HCT116 (cell line): Measurements from ENCODE around the gene TBL1X. TPM values are rescaled to one million over a fixed set of nuclear protein-coding genes. Genes with fewer than 3 reads are reported as not detected.

ENCODE experiments used
- ATAC-seq: fragments of 200-7000 bp; cut with Tn5 transposase; 2 replicates; pipeline ENCODE4 v1.9.1; 2020; ENCODE audit warnings: mild to moderate bottlenecking, moderate library complexity
- BruUV-seq: library from RNA; stranded (reverse); fragments of 400-500 nt; replicated peaks from 2 replicates; lab custom pipeline; 2021; lab: Mats Ljungman, UMichigan
- CTCF ChIA-PET: fragments of 300-600 bp; sonication (Branson Sonifier 250); formaldehyde crosslinking; loops from one replicate; lab custom pipeline; 2021; ENCODE audit warnings: antibody characterized with exemption; lab: Charles Lee
- POLR2A ChIA-PET: fragments of 300-600, 350-600 bp; sonication (Branson Sonifier 250); formaldehyde crosslinking; loops from one replicate; lab custom pipeline; 2021; ENCODE audit warnings: antibody characterized with exemption; lab: Charles Lee
- RAD21 ChIA-PET, 2 experiments: fragments of 300-600 bp; sonication (Branson Sonifier 250); formaldehyde crosslinking; loops; one replicate each; lab custom pipeline; 2023; ENCODE audit warnings: low total read pairs in 2 of 2; ENCODE audit not compliant: uncharacterized antibody in 2 of 2, unreplicated experiment in 2 of 2, low non-redundant PET in 1 of 2; lab: Charles Lee
- DNase-seq: peaks from one replicate; pipeline ENCODE4 v3.0.0-alpha.2; 2010; ENCODE audit warnings: low read depth, low spot score
- H2AFZ ChIP-seq: fragments of 200-600 bp; shearing (Covaris generic), sonication (generic); 2 replicates; pipeline ENCODE4 v1.6.1; 2017; ENCODE audit warnings: low read depth, mixed run types, mixed read lengths, antibody characterized with exemption, low read length; ENCODE audit not compliant: poor library complexity, severe bottlenecking
- H3K27ac ChIP-seq: 2 replicates; pipeline ENCODE4 v1.5.1; 2012; ENCODE audit warnings: low read depth, low read length
- H3K27me3 ChIP-seq: fragments of 200-600 bp; sonication (generic); 2 replicates; pipeline ENCODE4 v1.6.1; 2016; ENCODE audit warnings: mixed run types, low read length, mixed read lengths; ENCODE audit not compliant: insufficient read depth
- H3K36me3 ChIP-seq, 2 experiments: fragments of 200-500 bp in 1 of 2; fragments of 200-600 bp in 1 of 2; sonication (Bioruptor generic) in 1 of 2; sonication (generic) in 1 of 2; 2 replicates each; pipeline versions ENCODE4 v1.5.1 to v1.6.1; 2014 to 2016; ENCODE audit warnings: low read length in 2 of 2, inconsistent platforms in 1 of 2, mixed read lengths in 1 of 2, mixed run types in 1 of 2; ENCODE audit not compliant: insufficient read depth in 2 of 2, control insufficient read depth in 1 of 2
- H3K4me1 ChIP-seq, 2 experiments: fragments of 200-600 bp in 1 of 2; sonication (generic) in 1 of 2; 2 replicates each; pipeline versions ENCODE4 v1.5.1 to v1.6.1; 2012 to 2017; ENCODE audit warnings: low read length in 2 of 2, inconsistent platforms in 1 of 2, mild to moderate bottlenecking in 1 of 2, mixed read lengths in 1 of 2, mixed run types in 1 of 2, moderate library complexity in 1 of 2; ENCODE audit not compliant: insufficient read depth in 2 of 2, control insufficient read depth in 1 of 2
- H3K4me2 ChIP-seq: fragments of 200-600 bp; sonication (generic); 2 replicates; pipeline ENCODE4 v1.6.1; 2017; ENCODE audit warnings: mixed run types, low read length, mixed read lengths
- H3K4me3 ChIP-seq, 2 experiments: fragments of 200-600 bp in 1 of 2; sonication (generic) in 1 of 2; replicated peaks in 1 of 2; 2 replicates each; pipeline ENCODE4 v1.5.1; 2011 to 2016; ENCODE audit warnings: low read length in 2 of 2, control low read depth in 1 of 2, low read depth in 1 of 2, mild to moderate bottlenecking in 1 of 2, mixed read lengths in 1 of 2, mixed run types in 1 of 2
- H3K79me2 ChIP-seq: fragments of 200-600 bp; sonication (generic); 2 replicates; pipeline ENCODE4 v1.6.1; 2017; ENCODE audit warnings: mild to moderate bottlenecking, mixed run types, low read length, moderate library complexity, mixed read lengths; ENCODE audit not compliant: insufficient read depth
- H3K9ac ChIP-seq: fragments of 200-600 bp; sonication (generic); 2 replicates; pipeline ENCODE4 v1.6.1; 2016; ENCODE audit warnings: low read length, mixed read lengths
- H3K9me2 ChIP-seq: fragments of 200-600 bp; sonication (generic), shearing (Covaris generic); 2 replicates; pipeline ENCODE4 v1.6.1; 2017; ENCODE audit warnings: mixed run types, mild to moderate bottlenecking, moderate library complexity; ENCODE audit not compliant: insufficient read depth
- H3K9me3 ChIP-seq, 2 experiments: fragments of 200-500 bp in 1 of 2; fragments of 200-600 bp in 1 of 2; sonication (Bioruptor generic) in 1 of 2; sonication (generic) in 1 of 2; 2 replicates each; pipeline ENCODE4 v1.6.1; 2014 to 2017; ENCODE audit warnings: low read length in 2 of 2, mixed read lengths in 2 of 2, inconsistent platforms in 1 of 2, low read depth in 1 of 2, mild to moderate bottlenecking in 1 of 2, mixed run types in 1 of 2, moderate library complexity in 1 of 2; ENCODE audit not compliant: control insufficient read depth in 1 of 2, insufficient read depth in 1 of 2
- H4K20me1 ChIP-seq: fragments of 200-600 bp; sonication (generic), shearing (Covaris generic); 2 replicates; pipeline ENCODE4 v1.6.1; 2017; ENCODE audit warnings: mixed run types, mild to moderate bottlenecking, moderate library complexity; ENCODE audit not compliant: insufficient read depth
- CEBPB ChIP-seq: IDR thresholded peaks from 2 replicates; pipeline ENCODE4 v1.6.1; 2012; ENCODE audit warnings: low read depth
- ELF1 ChIP-seq: IDR thresholded peaks from 2 replicates; pipeline ENCODE4 v1.6.1; 2012; ENCODE audit warnings: low read depth, borderline replicate concordance
- EZH2 ChIP-seq: fragments of 200-600 bp; sonication (generic); IDR thresholded peaks from 2 replicates; pipeline ENCODE4 v1.6.1; 2017; ENCODE audit warnings: antibody characterized with exemption, mixed run types
- EZH2phosphoT487 ChIP-seq: fragments of 200-600 bp; IDR thresholded peaks from 2 replicates; pipeline ENCODE4 v1.6.1; 2018; ENCODE audit warnings: antibody characterized with exemption, borderline replicate concordance
- JUND ChIP-seq: IDR thresholded peaks from 2 replicates; pipeline ENCODE4 v1.6.1; 2012
- POLR2AphosphoS5 ChIP-seq: IDR thresholded peaks from 2 replicates; pipeline ENCODE4 v1.6.1; 2011; ENCODE audit warnings: mild to moderate bottlenecking, low read depth, low read length, moderate library complexity
- RAD21 ChIP-seq: IDR thresholded peaks from 2 replicates; pipeline ENCODE4 v1.6.1; 2012; ENCODE audit warnings: low read depth, mild to moderate bottlenecking
- SIN3A ChIP-seq: IDR thresholded peaks from 2 replicates; pipeline ENCODE4 v1.6.1; 2012; ENCODE audit warnings: low read depth
- YY1 ChIP-seq: IDR thresholded peaks from 2 replicates; pipeline ENCODE4 v1.6.1; 2011; ENCODE audit warnings: low read length, low read depth, moderate library complexity, mild to moderate bottlenecking; ENCODE audit not compliant: insufficient replicate concordance; ENCODE audit errors: extremely low read depth
- ZFX ChIP-seq: fragments of 450-650 bp; IDR thresholded peaks from 2 replicates; pipeline ENCODE4 v1.6.1; 2017
- ZNF274 ChIP-seq: fragments of 200-500 bp; sonication (Bioruptor generic); IDR thresholded peaks from 2 replicates; pipeline ENCODE4 v1.6.1; 2014; ENCODE audit warnings: mild to moderate bottlenecking, low read depth, low read length, inconsistent platforms
- intact Hi-C: fragments of 100-400 bp; cut with micrococcal nuclease; formaldehyde crosslinking; loops from 2 replicates; pipeline ENCODE4 v1.10.0; 2022
- total RNA-seq: library from RNA; stranded (reverse); gene quantifications from one replicate; pipeline ENCODE4 v1.2.1, GENCODE V29; 2021; ENCODE audit not compliant: unreplicated experiment
- TF ChIP-seq, protein P1 (sequence below): IDR thresholded peaks from 2 replicates; pipeline ENCODE4 v1.6.1; 2012; ENCODE audit warnings: low read depth
- TF ChIP-seq, protein P2 (sequence below): IDR thresholded peaks from 2 replicates; pipeline ENCODE4 v1.6.1; 2012

TBL1X gene
- total RNA-seq, 1 experiment from 2014 or later: 37.8 TPM

DNA sequence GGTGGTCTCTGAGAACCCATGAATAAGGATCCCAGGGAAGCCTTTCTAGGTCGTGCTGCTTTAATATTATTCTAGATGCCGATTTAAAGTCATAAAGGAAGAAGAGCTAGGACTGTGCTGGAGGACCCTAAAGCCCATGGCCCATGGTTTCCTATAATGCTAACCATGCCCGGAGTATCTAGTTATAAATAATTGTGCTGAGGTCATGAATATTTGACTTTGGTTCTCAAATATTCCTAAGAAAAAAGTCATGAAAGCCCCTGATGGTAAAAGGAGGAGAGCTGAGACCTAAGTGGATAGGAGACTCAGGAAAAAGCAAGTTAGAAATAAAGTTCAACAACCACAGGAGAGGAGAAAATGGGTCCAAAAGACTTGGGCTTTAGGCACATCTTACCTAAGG, 132.0 kb downstream of the TBL1X start:
- no peak for DNase-seq
- Histone ChIP-seq H3K9me3 (no peaks in the 10 kb centered on the region), H3K9me2 (no peaks in the 10 kb centered on the region), H2AFZ (no peak overlapping the region), H3K4me2 (no peak overlapping the region), H3K4me1 (no peaks in the 10 kb centered on the region), H3K27me3 (no peaks in the 10 kb centered on the region)
- POLR2A ChIA-PET: no interaction called here
- TF ChIP-seq SIN3A: no peak
- no peak for TF ChIP-seq CEBPB
- no peak for TF ChIP-seq ZNF274
- TF ChIP-seq JUND: no peak
- no peak for TF ChIP-seq ELF1
- TF ChIP-seq, protein P1, sequence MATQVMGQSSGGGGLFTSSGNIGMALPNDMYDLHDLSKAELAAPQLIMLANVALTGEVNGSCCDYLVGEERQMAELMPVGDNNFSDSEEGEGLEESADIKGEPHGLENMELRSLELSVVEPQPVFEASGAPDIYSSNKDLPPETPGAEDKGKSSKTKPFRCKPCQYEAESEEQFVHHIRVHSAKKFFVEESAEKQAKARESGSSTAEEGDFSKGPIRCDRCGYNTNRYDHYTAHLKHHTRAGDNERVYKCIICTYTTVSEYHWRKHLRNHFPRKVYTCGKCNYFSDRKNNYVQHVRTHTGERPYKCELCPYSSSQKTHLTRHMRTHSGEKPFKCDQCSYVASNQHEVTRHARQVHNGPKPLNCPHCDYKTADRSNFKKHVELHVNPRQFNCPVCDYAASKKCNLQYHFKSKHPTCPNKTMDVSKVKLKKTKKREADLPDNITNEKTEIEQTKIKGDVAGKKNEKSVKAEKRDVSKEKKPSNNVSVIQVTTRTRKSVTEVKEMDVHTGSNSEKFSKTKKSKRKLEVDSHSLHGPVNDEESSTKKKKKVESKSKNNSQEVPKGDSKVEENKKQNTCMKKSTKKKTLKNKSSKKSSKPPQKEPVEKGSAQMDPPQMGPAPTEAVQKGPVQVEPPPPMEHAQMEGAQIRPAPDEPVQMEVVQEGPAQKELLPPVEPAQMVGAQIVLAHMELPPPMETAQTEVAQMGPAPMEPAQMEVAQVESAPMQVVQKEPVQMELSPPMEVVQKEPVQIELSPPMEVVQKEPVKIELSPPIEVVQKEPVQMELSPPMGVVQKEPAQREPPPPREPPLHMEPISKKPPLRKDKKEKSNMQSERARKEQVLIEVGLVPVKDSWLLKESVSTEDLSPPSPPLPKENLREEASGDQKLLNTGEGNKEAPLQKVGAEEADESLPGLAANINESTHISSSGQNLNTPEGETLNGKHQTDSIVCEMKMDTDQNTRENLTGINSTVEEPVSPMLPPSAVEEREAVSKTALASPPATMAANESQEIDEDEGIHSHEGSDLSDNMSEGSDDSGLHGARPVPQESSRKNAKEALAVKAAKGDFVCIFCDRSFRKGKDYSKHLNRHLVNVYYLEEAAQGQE: no peak
- TF ChIP-seq EZH2: no peak
- no peak for TF ChIP-seq RAD21
- TF ChIP-seq POLR2AphosphoS5: no peak
- TF ChIP-seq, protein P2, sequence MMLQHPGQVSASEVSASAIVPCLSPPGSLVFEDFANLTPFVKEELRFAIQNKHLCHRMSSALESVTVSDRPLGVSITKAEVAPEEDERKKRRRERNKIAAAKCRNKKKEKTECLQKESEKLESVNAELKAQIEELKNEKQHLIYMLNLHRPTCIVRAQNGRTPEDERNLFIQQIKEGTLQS: no peak
- TF ChIP-seq YY1: no peak
- TF ChIP-seq EZH2phosphoT487: no peak
- no peak for TF ChIP-seq ZFX
- TF ChIP-seq, all 23 proteins: peak for 0
- Histone ChIP-seq H4K20me1 (no peaks in the 10 kb centered on the region), H3K9ac (no peak overlapping the region), H3K36me3 (no peaks in the 10 kb centered on the region), H3K27ac (no peak overlapping the region), H3K4me3 (no peak overlapping the region), H3K79me2 (no peaks in the 10 kb centered on the region)
- RAD21 ChIA-PET: no interaction called here
- no TSS peak for BruUV-seq
- intact Hi-C loops: no loop called here
- ATAC-seq: no peak
- CTCF ChIA-PET: no interaction called here
